HG03442 (cell line): Measurements from ENCODE around the gene MBD1.
A peak's percentile ranks its signal among the peaks of the same experiment; 100 is the strongest.
"Not testable (repeated sequence)": the region's sequence is repeated elsewhere in the genome, so short reads cannot be mapped to it uniquely, and the experiment has no call there.

Experiments
- ATAC-seq: cut with Tn5 transposase; IDR thresholded peaks from one replicate; pipeline ENCODE4 v1.9.1; 2021; ENCODE audit warnings: mild to moderate bottlenecking, moderate library complexity; ENCODE audit not compliant: unreplicated experiment

Gene MBD1

GRCh38 chr18:50275503-50276036 is 5.8 kb downstream of the MBD1 start:
- ATAC-seq = no peak

DNA sequence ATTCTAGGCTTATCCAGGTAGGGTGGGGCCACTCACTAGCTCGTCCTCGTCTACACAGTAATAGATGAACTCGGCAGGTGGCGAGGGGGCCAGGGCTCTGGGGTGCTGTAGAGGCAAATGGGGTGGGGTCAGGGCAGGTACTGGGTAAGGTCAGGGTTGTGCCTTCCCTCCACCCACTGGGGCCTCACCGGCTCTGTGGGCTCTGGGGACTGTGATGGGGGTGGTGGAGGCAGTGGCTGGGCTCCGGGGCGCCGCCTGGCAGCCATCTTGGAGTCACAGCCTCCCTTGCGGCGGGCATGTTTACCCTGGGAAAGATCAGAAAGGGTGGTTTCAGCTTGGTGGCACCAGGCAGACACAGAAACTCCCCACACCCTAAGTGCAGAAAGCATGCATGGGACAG is 6.4 kb downstream of the MBD1 start:
- no peak for ATAC-seq

DNA sequence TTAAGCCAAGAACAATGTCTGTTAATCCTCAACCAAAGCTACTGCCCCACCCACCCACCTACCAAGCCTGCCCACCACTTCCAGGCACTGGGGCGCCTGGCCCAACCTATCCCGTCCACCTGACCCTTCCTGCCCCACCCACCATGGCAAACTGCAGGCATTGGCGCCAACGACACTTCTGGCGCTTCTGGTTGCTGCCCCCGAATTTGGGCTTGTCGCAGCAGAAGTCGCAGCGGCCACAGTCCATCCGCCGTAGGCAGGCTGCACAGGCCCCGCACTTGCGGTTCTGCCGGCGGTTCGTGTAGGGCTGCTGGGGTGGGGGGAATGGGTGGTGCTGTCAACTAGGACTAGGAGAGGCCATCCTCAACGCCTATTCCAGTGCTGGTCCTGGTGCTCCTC is 7.3 kb downstream of the MBD1 start:
- ATAC-seq = no peak

DNA sequence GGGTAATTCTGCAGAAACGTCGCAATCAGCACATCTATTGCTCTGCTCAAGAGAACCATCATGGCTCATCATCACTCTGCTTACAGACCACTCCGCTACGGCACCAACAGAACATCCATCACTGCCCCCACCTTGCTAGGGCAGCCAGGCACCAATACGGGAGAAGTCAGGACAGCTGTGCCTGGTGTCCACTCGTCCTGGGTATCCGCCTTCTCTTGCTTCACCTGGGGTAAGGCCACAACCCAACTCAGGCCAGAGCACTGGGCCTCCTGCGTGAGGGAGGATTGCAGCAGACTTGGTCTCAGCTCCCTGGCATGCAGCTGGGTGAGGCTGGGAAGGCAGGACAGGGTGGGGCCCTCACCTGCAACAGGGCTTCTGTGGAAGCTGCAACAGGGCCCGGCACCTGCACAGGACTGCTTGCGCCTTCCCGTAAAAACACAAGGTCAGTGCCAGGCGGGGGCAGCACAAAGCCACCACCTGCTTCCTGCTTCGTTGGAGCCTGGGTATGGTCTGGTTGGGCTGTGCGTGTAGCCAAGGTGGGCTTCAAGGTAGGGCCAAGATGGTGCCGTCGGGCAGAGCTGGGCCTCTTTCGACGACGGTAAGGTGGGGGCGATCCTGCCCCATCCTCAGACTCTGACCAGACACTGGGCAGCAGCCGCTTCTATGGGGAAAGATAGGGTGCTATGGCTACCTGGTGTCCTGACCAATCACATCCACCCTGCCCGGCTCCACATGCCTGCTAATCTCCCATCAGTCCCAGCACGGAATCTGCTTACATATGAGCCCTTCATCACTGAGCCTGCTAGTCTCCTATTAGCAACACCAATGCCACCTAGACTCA is 7.9 kb downstream of the MBD1 start:
- ATAC-seq = no peak

- no peak for ATAC-seq
These were observed 8.8 kb downstream of the MBD1 start for GRCh38 chr18:50272568-50272967.

- peak; percentile 72 for ATAC-seq
These were observed 13.1 kb downstream of the MBD1 start for GRCh38 chr18:50268022-50268747.

DNA sequence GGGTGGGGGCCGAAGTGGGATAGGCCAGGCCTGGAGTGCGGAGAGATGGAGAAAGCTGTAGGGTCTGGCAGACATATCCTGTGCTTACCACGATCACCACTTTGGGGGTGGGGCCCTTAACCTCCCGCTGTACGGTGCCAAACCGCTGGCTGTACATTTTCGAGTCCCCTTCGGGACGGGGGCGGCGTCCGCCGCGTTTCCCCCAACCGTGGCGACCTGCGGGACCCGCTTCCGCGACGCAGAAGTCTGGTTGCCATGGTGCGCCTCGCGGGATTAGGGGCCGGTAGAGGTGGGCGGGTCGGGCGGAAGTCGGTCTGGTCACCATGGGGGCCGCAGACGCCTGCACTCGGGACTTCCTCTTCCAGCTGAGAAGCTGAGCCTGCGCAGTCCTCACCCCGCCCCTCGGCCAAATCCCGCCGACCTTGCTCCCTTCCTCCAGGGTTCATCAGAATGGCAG is 15.0 kb downstream of the MBD1 start, which contains the start of gene CFAP53:
CFAP53 (minus strand) TSS at position 248 of the 457 bp plus-strand sequence; CDS start at position 157, 91 bp downstream.
- peak; percentile 79 for ATAC-seq

DNA sequence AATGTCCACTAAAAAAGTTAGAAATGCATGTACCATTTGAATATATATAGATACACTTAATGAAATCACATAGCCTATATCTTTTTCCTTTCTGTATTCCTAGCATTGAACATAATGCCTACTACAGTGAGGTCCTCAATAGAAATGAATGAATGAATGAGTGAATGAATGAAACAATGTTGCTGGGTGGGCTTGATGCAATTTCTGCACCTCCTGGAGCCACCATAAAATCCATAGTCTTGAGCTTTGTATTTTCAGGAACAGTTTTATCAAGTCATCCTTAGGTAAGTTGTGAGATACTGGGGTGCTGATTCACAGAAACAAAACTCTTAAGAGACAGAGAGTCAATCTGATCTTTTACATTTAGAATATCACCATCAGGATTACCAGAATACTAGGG is 18.3 kb downstream of the MBD1 start:
- ATAC-seq = no peak

DNA sequence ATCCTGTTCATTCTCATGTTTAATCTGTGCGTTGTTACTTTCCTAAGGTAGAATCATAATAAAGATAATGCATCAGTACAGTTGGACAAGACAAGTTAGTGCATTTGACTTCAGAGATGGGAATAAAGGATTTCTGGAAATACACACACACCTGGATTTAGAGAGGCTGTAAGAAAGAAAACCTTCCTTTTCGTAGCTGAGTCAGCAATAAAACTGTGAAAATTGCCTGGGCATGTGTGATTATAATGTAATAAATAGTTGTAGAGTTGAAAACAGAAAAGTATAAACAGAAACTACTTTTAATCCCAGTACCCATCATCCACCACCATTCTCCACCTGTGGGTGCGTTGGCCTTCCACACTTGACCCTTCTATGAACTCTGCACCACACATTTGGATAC is 30.4 kb downstream of the MBD1 start:
- ATAC-seq = no peak

DNA sequence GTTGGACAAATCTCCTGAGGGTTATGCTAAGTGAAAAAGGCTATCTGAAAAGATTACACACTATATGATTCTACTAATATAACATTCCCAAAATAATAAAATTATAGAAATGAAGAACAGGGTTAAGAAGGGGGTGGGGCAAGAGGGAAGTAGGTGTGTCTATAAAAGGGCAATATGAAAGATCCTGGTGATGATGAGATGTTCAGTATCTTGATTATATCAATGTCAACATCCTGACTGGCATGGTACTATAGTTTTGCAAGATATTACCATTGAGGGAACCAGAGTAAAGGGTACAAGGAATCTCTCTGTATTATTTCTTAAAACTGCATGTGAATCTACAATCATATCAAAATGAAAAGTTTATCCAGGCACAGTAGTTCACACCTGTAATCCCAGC is 31.7 kb downstream of the MBD1 start:
- no peak for ATAC-seq

DNA sequence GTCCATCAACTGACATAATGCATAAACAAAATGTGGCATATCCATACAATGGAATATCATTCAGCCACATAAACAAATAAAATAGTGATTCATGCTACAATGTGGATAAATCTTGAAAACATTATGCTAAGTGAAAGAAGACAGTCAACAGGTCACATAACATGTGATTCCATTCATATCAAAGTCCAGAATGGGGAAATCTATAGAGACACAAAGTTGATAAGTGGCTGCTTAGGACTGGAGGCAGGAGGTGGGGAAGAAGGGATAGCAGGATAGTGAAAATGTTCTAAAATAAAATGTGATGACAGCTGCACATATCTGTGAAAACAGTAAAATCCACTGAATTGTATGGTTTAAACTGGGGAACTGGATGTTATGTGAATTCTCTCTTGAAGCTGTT is 33.8 kb downstream of the MBD1 start:
- ATAC-seq = no peak

DNA sequence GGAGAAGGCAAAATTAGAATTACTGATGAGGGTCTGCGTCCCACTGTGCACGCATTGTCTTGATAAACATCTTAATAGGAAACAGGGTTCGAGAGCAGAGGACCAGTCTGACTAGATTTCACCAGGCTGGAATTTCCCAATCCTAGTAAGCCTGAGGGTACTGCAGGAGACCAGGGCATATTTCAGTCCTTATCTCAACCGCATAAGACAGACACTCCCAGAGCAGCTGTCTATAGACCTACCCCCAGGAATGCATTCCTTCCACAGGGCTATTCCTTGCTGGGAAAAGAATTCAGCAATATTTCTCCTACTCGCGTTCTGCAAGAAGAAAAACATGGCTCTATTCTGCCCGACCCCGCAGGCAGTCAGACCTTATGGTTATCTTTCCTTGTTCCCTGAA is 39.6 kb downstream of the MBD1 start:
- not testable (repeated sequence) for ATAC-seq

GRCh38 chr18:50240080-50240563 is 41.2 kb downstream of the MBD1 start:
- ATAC-seq = no peak

GRCh38 chr18:50232419-50232818 is 48.9 kb downstream of the MBD1 start:
- no peak for ATAC-seq

- ATAC-seq = no peak
These were observed 49.7 kb downstream of the MBD1 start for GRCh38 chr18:50231621-50232020.

DNA sequence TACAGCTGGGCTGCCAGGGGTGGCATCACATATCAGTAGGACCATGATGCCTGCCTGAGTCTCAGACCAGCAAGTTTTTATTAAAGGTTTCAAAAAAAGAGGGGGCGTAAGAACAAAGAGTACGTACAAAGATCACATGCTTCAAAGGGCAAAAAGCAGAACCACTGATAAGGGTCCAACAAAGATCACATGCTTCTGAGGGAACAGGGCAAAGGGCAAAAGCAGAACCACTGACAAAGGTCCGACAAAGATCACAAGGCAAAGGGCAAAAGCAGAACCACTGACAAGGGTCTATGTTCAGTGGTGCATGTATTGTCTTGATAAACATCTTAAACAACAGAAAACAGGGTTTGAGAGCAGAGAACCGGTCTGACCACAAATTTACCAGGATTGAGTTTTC is 61.1 kb downstream of the MBD1 start:
- not testable (repeated sequence) for ATAC-seq
